Measurements from ENCODE around the gene SEC23B.

SEC23B gene

DNA sequence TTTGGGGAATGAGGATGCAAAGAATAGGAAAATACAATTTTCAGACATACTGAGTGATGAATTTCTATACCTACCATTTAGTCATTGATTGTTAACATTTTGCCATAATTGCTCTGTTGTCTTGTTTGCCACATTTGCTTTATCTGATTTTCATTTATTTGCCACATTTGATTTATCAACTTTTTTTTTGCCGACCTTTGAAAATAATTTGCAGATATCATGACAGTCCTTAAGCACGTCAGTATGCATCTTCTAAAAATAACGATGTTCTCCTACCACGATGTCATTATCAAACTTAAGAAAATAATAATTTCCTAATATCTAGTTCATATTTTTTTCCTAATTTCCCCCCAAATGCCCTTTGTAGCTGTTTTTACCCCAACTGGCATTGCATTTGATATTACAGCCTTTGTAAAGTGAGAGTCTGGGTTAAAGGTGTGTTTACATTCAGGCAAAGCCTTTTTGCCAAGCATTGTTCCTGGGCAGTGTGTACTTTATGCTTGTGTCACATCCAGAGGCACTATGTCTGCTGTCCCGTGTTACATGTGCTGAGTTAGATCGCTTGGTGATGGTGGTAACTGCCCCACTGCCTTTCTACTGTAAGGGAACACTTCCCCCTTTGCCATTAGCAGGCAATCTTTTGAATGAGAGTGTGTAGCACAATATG is 26.4 kb downstream of the SEC23B start:
- ChIA-PET POLR2A (no interaction called here), CTCF (no interaction called here)
- no peak for TF ChIP-seq FOXK2 (IDR thresholded peaks at IDR 0.05)
- TF ChIP-seq CTBP1 (IDR thresholded peaks at IDR 0.05; ENCODE audit: borderline replicate concordance), result no peak
- TF ChIP-seq ZNF384 (IDR thresholded peaks at IDR 0.05), result no peak
- no peak for TF ChIP-seq NFRKB (IDR thresholded peaks at IDR 0.05)
- no peak for TF ChIP-seq ELF4 (IDR thresholded peaks at IDR 0.05)
- TF ChIP-seq SP1 (IDR thresholded peaks at IDR 0.05), result no peak
- no peak for TF ChIP-seq ARNT (IDR thresholded peaks at IDR 0.05)
- no peak for TF ChIP-seq L3MBTL2 (conservative IDR thresholded peaks at IDR 0.05)
- TF ChIP-seq SUZ12 (IDR thresholded peaks at IDR 0.05), result no peak
- TF ChIP-seq FOXA1 (IDR thresholded peaks at IDR 0.05), result no peak
- no peak for DNase-seq (ENCODE audit: extremely low spot score)

GRCh38 chr20:18537651-18538050 is 29.9 kb downstream of the SEC23B start:
- DNase-seq (ENCODE audit: extremely low spot score), result no peak
- ChIA-PET CTCF (no interaction called here), POLR2A (no interaction called here)
- TF ChIP-seq NFRKB (IDR thresholded peaks at IDR 0.05) (no peak), SP1 (IDR thresholded peaks at IDR 0.05) (no peak), FOXM1 (IDR thresholded peaks at IDR 0.05; ENCODE audit: borderline replicate concordance) (no peak)

GRCh38 chr20:18541741-18542140 is 34.0 kb downstream of the SEC23B start:
- CTCF ChIA-PET, result no interaction called here
- TF ChIP-seq TARDBP (IDR thresholded peaks at IDR 0.05), result no peak
- no peak for TF ChIP-seq LEF1 (IDR thresholded peaks at IDR 0.05; ENCODE audit: borderline replicate concordance)
- no peak for TF ChIP-seq ELF4 (IDR thresholded peaks at IDR 0.05)
- POLR2A ChIA-PET, result no interaction called here
- no peak for DNase-seq (ENCODE audit: extremely low spot score)

- no peak for DNase-seq (ENCODE audit: extremely low spot score)
- ChIA-PET POLR2A (no interaction called here), CTCF (no interaction called here)
- TF ChIP-seq ELF4 (IDR thresholded peaks at IDR 0.05) (no peak), TARDBP (IDR thresholded peaks at IDR 0.05) (no peak), SP1 (IDR thresholded peaks at IDR 0.05) (no peak), L3MBTL2 (conservative IDR thresholded peaks at IDR 0.05) (no peak), ARNT (IDR thresholded peaks at IDR 0.05) (no peak)
- TF ChIP-seq, protein P1, sequence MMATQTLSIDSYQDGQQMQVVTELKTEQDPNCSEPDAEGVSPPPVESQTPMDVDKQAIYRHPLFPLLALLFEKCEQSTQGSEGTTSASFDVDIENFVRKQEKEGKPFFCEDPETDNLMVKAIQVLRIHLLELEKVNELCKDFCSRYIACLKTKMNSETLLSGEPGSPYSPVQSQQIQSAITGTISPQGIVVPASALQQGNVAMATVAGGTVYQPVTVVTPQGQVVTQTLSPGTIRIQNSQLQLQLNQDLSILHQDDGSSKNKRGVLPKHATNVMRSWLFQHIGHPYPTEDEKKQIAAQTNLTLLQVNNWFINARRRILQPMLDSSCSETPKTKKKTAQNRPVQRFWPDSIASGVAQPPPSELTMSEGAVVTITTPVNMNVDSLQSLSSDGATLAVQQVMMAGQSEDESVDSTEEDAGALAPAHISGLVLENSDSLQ (IDR thresholded peaks at IDR 0.05), result no peak
Measured at GRCh38 chr20:18543216-18543615, 35.5 kb downstream of the SEC23B start.

GRCh38 chr20:18543932-18544331 is 36.2 kb downstream of the SEC23B start:
- no peak for DNase-seq (ENCODE audit: extremely low spot score)
- POLR2A ChIA-PET, result no interaction called here

DNA sequence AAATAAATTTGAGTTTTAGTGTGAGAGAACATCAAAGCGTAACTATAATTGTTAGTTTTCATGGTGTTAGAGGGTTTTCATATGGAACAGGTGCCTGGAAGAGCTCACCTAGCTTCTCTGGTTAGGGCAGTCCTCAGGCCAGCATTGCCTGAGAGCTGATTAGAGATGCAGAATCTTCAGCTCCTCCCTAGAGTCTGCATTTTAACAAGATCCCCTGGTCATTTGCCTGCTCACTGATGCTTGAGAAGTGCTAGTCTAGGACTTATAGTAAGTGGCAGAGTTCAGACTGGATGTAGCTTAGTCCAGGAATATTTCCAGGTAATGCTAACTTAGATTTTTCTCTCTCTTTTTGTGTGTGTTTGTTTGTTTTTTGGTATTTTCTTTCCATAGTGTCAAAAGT is 37.8 kb downstream of the SEC23B start:
- no peak for DNase-seq (ENCODE audit: extremely low spot score)
- TF ChIP-seq SP1 (IDR thresholded peaks at IDR 0.05) (no peak), NFRKB (IDR thresholded peaks at IDR 0.05) (no peak), FOXK2 (IDR thresholded peaks at IDR 0.05) (no peak), BHLHE40 (IDR thresholded peaks at IDR 0.05; ENCODE audit: borderline replicate concordance) (no peak), ELF4 (IDR thresholded peaks at IDR 0.05) (no peak), HDGF (IDR thresholded peaks at IDR 0.05; ENCODE audit: borderline replicate concordance) (no peak), TARDBP (IDR thresholded peaks at IDR 0.05) (no peak), FOXA1 (IDR thresholded peaks at IDR 0.05) (no peak)
- TF ChIP-seq, protein P1 (IDR thresholded peaks at IDR 0.05), result no peak
- ChIA-PET POLR2A (interaction anchor here (1.4 kb wide), 1 partner anchor 38 kb away, joined by 4 read pairs; the partner anchor contains the start of gene SEC23B), CTCF (no interaction called here)

More at GRCh38 chr20:18543932-18544331, 36.2 kb downstream of the SEC23B start:
- TF ChIP-seq NFRKB (IDR thresholded peaks at IDR 0.05), result no peak
- TF ChIP-seq, protein P1 (IDR thresholded peaks at IDR 0.05), result no peak
- no peak for TF ChIP-seq L3MBTL2 (conservative IDR thresholded peaks at IDR 0.05)
- TF ChIP-seq SP1 (IDR thresholded peaks at IDR 0.05), result no peak
- TF ChIP-seq HDGF (IDR thresholded peaks at IDR 0.05; ENCODE audit: borderline replicate concordance), result no peak
- no peak for TF ChIP-seq TARDBP (IDR thresholded peaks at IDR 0.05)
- no peak for TF ChIP-seq ELF4 (IDR thresholded peaks at IDR 0.05)
- TF ChIP-seq LEF1 (IDR thresholded peaks at IDR 0.05; ENCODE audit: borderline replicate concordance), result no peak
- no peak for TF ChIP-seq FOXA1 (IDR thresholded peaks at IDR 0.05)
- TF ChIP-seq ARNT (IDR thresholded peaks at IDR 0.05), result no peak
- no peak for TF ChIP-seq BHLHE40 (IDR thresholded peaks at IDR 0.05; ENCODE audit: borderline replicate concordance)
- TF ChIP-seq CTBP1 (IDR thresholded peaks at IDR 0.05; ENCODE audit: borderline replicate concordance), result no peak
- no peak for TF ChIP-seq ZNF384 (IDR thresholded peaks at IDR 0.05)
- TF ChIP-seq FOXK2 (IDR thresholded peaks at IDR 0.05), result no peak
- no peak for TF ChIP-seq SUZ12 (IDR thresholded peaks at IDR 0.05)
- CTCF ChIA-PET, result no interaction called here

DNA sequence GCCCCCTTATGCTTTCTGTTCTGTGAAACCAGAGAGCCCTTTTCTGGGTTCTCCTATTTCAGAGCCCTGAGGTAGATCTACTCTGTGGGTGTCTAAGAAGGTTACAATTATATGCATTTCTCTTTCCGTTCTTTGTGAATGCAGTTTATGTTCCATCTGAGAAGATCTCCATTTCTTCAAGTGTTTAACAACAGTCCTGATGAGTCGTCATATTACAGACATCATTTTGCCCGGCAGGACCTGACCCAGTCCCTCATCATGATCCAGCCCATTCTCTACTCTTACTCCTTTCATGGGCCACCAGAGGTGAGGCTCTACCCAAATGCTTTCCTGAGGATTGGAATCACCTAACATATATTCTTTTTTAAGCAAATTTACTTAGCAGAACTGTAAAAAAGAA is 40.7 kb downstream of the SEC23B start:
- DNase-seq (ENCODE audit: extremely low spot score), result no peak
- ChIA-PET POLR2A (no interaction called here), CTCF (no interaction called here)
- TF ChIP-seq BHLHE40 (IDR thresholded peaks at IDR 0.05; ENCODE audit: borderline replicate concordance), result no peak
- TF ChIP-seq, protein P1 (IDR thresholded peaks at IDR 0.05), result no peak

Data from HEK293T (cell line).